Effector memory CD8-positive, alpha-beta T cell (primary cell): Measurements from ENCODE around the gene FTCDNL1.

Source experiments
- ATAC-seq: fragments of 150-1000 bp; cut with Tn5 transposase; replicated peaks from 2 replicates; pipeline ENCODE4 v1.10.0; 2021; ENCODE audit warnings: mild to moderate bottlenecking, moderate library complexity
- DNase-seq, 3 experiments: peaks; one replicate each; pipeline ENCODE4 v3.0.0; 2021
- H3K27ac Mint-ChIP-seq, 2 donors: one replicate each; pipeline ENCODE4 v1.8.0; 2022; ENCODE audit warnings: mild to moderate bottlenecking in 2 of 2, mixed read lengths in 2 of 2, moderate library complexity in 2 of 2
- H3K27me3 Mint-ChIP-seq, 2 donors: one replicate each; pipeline ENCODE4 v1.8.0; 2022; ENCODE audit warnings: mixed read lengths in 2 of 2
- H3K36me3 Mint-ChIP-seq: one replicate; pipeline ENCODE4 v1.8.0; 2022; ENCODE audit warnings: mild to moderate bottlenecking, moderate library complexity, mixed read lengths; ENCODE audit not compliant: insufficient read depth
- H3K4me1 Mint-ChIP-seq, 2 donors: one replicate each; pipeline ENCODE4 v1.8.0; 2022; ENCODE audit warnings: low read depth in 2 of 2, mixed read lengths in 2 of 2
- H3K4me3 Mint-ChIP-seq, 2 donors: one replicate each; pipeline ENCODE4 v1.8.0; 2022; ENCODE audit warnings: mild to moderate bottlenecking in 2 of 2, mixed read lengths in 2 of 2, moderate library complexity in 2 of 2
- H3K9me3 Mint-ChIP-seq, 2 donors: one replicate each; pipeline ENCODE4 v1.8.0; 2022; ENCODE audit warnings: mixed read lengths in 2 of 2

The FTCDNL1 gene

DNA sequence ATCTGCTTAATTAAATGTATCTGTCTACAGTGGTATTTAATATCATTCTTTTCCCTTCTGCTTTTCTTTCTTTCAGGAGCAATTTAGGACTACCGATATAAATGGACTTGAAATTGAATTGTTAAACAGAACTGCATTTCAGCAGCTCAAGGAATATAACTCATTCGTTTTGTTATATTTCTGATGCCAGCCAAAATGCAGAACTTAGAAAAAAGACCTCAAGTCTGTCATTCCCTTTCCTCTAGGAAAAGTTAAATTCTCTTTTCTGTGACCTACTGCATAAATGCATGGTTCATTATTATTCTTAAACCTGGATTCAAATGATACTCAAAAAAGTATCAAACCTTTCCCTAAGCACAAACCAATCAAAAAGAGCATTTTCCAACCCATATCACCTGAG, 21.4 kb downstream of the FTCDNL1 start:
- H3K4me3 Mint-ChIP-seq, result no peak overlapping the region
- H3K27ac Mint-ChIP-seq, result no peak overlapping the region
- ATAC-seq, result no peak
- no peak for DNase-seq
- H3K9me3 Mint-ChIP-seq, result no peaks in the 10 kb centered on the region
- no peaks in the 10 kb centered on the region for H3K4me1 Mint-ChIP-seq
- no peaks in the 10 kb centered on the region for H3K27me3 Mint-ChIP-seq
- peaks cover 4% of the 10 kb centered on the region for H3K36me3 Mint-ChIP-seq

DNA sequence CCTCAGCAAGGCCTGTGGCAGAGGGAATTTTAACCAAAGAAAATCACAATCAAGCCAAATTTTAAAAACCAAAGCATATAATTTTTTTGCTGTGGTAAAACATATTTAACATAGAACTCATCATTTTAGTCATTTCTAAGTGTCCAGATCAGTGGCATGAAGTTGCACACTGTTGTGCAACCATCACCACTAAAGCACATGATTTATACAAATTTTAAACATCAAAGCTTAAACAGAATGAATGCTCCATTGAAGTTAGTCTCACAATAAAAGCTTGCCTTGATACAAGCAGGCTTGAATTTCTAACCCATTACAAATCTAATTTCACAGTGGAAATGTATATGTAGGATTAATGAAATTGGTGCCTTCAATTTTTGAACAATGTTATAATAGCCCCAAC, 31.2 kb downstream of the FTCDNL1 start:
- no peaks in the 10 kb centered on the region for H3K9me3 Mint-ChIP-seq
- H3K36me3 Mint-ChIP-seq, result no peaks in the 10 kb centered on the region
- no peak overlapping the region for H3K27ac Mint-ChIP-seq
- H3K4me3 Mint-ChIP-seq, result no peak overlapping the region
- ATAC-seq (no peak), DNase-seq (no peak)
- H3K27me3 Mint-ChIP-seq, result no peaks in the 10 kb centered on the region
- H3K4me1 Mint-ChIP-seq, result no peaks in the 10 kb centered on the region

DNA sequence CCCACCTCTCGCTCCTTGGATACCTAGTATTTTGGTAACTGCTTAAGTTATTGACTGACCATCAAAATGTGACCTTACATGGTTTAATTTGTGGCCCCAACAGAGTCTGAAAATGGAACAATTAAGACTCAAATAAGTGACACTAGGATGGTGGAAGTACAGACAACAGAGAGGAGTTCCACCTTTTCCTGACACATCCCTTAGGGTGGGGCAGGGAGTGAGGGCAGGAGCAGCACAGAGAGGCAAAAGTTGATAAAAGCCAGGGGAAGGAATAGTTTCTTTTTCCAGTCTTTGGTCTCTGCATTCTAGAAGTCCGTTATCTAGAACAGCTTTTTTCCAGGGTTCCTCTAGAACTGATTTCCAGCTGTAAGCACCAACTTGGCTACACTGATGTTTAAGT, 32.2 kb downstream of the FTCDNL1 start:
- Mint-ChIP-seq H3K36me3 (no peaks in the 10 kb centered on the region), H3K27me3 (no peaks in the 10 kb centered on the region), H3K4me1 (no peaks in the 10 kb centered on the region), H3K4me3 (no peak overlapping the region), H3K9me3 (no peaks in the 10 kb centered on the region), H3K27ac (no peak overlapping the region)
- ATAC-seq (no peak), DNase-seq (no peak)

- Mint-ChIP-seq H3K27ac (no peak overlapping the region), H3K4me3 (no peak overlapping the region)
These were observed 33.0 kb downstream of the FTCDNL1 start for GRCh38 chr2:199818026-199818425.

DNA sequence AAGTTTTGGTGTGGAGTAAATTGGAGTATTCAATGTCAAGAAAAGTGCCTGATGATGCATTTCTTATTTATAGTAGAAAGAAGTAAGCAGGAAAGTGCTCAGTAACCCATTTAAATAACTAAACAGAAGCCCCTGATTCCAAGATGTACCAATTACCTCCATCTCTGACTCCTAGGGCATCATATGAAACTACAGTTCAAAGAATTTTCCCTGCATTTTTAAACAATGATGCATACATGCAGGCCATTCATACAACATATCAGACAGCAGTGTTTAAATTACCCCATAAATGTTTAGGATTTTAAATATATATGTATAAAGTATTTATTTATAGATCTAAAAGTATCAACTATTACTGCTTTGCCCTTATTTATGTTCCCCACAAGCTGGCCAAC, 36.2 kb downstream of the FTCDNL1 start:
- H3K36me3 Mint-ChIP-seq, result no peaks in the 10 kb centered on the region
- no peak for DNase-seq
- no peak for ATAC-seq
- no peaks in the 10 kb centered on the region for H3K9me3 Mint-ChIP-seq
- no peaks in the 10 kb centered on the region for H3K27me3 Mint-ChIP-seq
- no peaks in the 10 kb centered on the region for H3K4me1 Mint-ChIP-seq
- H3K27ac Mint-ChIP-seq, result no peak overlapping the region
- H3K4me3 Mint-ChIP-seq, result no peak overlapping the region

More at GRCh38 chr2:199818026-199818425, 33.0 kb downstream of the FTCDNL1 start:
- no peaks in the 10 kb centered on the region for H3K9me3 Mint-ChIP-seq
- H3K27me3 Mint-ChIP-seq, result no peaks in the 10 kb centered on the region
- H3K36me3 Mint-ChIP-seq, result no peaks in the 10 kb centered on the region
- DNase-seq (no peak), ATAC-seq (no peak)
- no peaks in the 10 kb centered on the region for H3K4me1 Mint-ChIP-seq

DNA sequence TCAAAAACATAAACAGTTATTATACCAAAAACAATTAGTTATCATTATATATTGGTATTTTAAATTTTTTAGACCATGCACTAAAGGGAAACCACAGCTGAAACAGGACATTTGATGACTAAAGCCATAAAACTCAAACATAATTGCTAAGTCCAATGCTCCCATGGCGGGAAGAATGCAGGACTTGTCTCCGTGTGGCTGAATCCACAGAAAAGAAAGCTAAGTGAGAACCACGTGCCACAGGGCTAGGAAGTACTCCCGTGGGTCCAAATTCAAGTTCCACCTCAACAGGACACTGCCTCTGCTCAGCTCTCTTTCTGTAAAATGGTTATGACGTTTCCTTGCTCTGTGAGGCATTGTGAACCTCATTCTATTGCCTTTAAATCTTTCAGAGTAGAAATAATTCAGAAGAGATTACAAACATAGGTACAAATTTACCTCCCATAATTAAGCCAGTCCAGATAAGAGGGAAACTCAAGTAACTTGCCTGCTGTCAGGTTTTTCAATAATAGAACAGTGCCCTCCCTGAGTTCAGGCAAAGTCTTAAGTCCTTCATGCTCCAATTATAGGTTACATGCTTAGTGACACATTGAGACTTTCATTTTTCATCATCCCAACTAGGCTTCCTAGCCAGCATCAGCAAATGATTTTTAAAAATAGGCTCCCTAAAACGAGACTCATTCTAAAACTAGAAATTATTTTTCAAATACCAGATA, 36.7 kb downstream of the FTCDNL1 start:
- Mint-ChIP-seq H3K4me1 (no peaks in the 10 kb centered on the region), H3K36me3 (no peaks in the 10 kb centered on the region), H3K9me3 (no peaks in the 10 kb centered on the region), H3K27me3 (no peaks in the 10 kb centered on the region), H3K4me3 (no peak overlapping the region), H3K27ac (no peak overlapping the region)
- no peak for ATAC-seq
- no peak for DNase-seq

GRCh38 chr2:199812493-199812892, 38.5 kb downstream of the FTCDNL1 start:
- DNase-seq, result no peak
- no peak for ATAC-seq
- H3K4me1 Mint-ChIP-seq, result no peaks in the 10 kb centered on the region
- no peaks in the 10 kb centered on the region for H3K36me3 Mint-ChIP-seq
- no peak overlapping the region for H3K27ac Mint-ChIP-seq
- no peaks in the 10 kb centered on the region for H3K27me3 Mint-ChIP-seq
- H3K4me3 Mint-ChIP-seq, result no peak overlapping the region
- no peaks in the 10 kb centered on the region for H3K9me3 Mint-ChIP-seq

DNA sequence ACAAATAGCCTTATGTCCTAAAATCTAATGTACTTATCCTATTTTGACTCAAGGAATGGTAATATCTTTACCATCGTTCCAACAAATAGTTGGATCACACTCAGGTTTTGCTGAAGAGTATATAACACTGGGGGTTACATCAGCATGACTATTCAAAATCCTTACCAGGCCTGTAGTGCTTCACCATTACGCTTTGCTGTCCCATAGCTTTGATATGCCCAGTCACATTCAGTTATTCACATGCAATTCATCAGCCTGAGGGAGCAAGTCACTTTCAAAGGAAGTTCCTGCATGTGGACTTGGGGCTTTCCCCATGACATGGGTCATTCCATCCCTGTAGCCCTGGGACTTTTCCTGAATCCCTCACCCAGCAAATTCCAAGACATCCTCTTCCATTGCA, 39.6 kb downstream of the FTCDNL1 start:
- no peak overlapping the region for H3K4me3 Mint-ChIP-seq
- ATAC-seq, result no peak
- H3K9me3 Mint-ChIP-seq, result no peaks in the 10 kb centered on the region
- H3K27ac Mint-ChIP-seq, result no peak overlapping the region
- no peak for DNase-seq
- H3K4me1 Mint-ChIP-seq, result no peaks in the 10 kb centered on the region
- H3K36me3 Mint-ChIP-seq, result no peaks in the 10 kb centered on the region
- no peaks in the 10 kb centered on the region for H3K27me3 Mint-ChIP-seq

DNA sequence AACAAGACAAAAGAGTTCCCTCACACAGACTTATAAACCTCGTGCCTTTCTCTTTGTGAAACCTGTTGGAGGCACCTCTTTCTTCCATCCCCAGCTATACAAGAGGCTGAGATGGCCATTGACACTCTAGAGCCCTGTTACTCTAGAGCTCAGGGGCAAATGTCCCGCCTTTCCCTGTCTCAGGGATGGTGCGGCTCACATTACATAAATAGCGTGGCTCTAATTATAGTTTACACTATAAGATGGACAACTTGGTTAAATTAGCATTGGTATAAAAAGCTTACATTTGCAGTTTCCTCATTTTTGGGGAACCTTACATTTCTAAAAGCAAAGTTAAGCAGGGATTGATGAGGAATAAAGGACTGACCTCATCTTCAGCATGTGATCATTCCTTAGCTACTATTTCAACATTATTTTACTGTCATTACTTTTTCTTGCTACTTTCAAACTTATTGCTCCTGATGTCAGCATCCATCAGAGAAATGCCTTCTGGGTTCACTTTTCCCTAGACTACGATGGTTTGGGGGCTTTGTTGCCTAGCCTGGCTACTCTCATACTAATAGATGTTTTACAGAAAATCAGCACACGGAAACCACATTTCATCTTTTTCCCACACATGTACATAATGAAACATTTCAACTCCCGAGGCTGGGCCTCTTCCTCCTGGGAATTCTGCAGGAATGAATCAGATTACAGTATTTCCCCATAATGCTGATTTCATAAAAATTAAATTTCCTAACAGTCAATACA, 40.4 kb downstream of the FTCDNL1 start:
- no peaks in the 10 kb centered on the region for H3K27me3 Mint-ChIP-seq
- DNase-seq (no peak), ATAC-seq (no peak)
- H3K27ac Mint-ChIP-seq, result no peak overlapping the region
- H3K9me3 Mint-ChIP-seq, result no peaks in the 10 kb centered on the region
- no peak overlapping the region for H3K4me3 Mint-ChIP-seq
- H3K36me3 Mint-ChIP-seq, result no peaks in the 10 kb centered on the region
- H3K4me1 Mint-ChIP-seq, result no peaks in the 10 kb centered on the region

GRCh38 chr2:199807966-199808365, 43.0 kb downstream of the FTCDNL1 start:
- DNase-seq (no peak), ATAC-seq (no peak)
- Mint-ChIP-seq H3K4me3 (no peak overlapping the region), H3K9me3 (no peaks in the 10 kb centered on the region), H3K27ac (no peak overlapping the region), H3K4me1 (no peaks in the 10 kb centered on the region), H3K36me3 (no peaks in the 10 kb centered on the region), H3K27me3 (no peaks in the 10 kb centered on the region)

- no peak for DNase-seq
- no peak overlapping the region for H3K27ac Mint-ChIP-seq
These were observed 44.8 kb downstream of the FTCDNL1 start for GRCh38 chr2:199806179-199806578.

GRCh38 chr2:199804831-199805230, 46.2 kb downstream of the FTCDNL1 start:
- H3K9me3 Mint-ChIP-seq, result no peaks in the 10 kb centered on the region
- ATAC-seq (no peak), DNase-seq (no peak)
- no peak overlapping the region for H3K4me3 Mint-ChIP-seq
- H3K36me3 Mint-ChIP-seq, result no peaks in the 10 kb centered on the region
- no peaks in the 10 kb centered on the region for H3K27me3 Mint-ChIP-seq
- no peak overlapping the region for H3K27ac Mint-ChIP-seq
- no peaks in the 10 kb centered on the region for H3K4me1 Mint-ChIP-seq

More at GRCh38 chr2:199806179-199806578, 44.8 kb downstream of the FTCDNL1 start:
- H3K36me3 Mint-ChIP-seq, result no peaks in the 10 kb centered on the region
- no peaks in the 10 kb centered on the region for H3K27me3 Mint-ChIP-seq
- H3K4me1 Mint-ChIP-seq, result no peaks in the 10 kb centered on the region
- H3K4me3 Mint-ChIP-seq, result no peak overlapping the region
- no peaks in the 10 kb centered on the region for H3K9me3 Mint-ChIP-seq
- ATAC-seq, result no peak

DNA sequence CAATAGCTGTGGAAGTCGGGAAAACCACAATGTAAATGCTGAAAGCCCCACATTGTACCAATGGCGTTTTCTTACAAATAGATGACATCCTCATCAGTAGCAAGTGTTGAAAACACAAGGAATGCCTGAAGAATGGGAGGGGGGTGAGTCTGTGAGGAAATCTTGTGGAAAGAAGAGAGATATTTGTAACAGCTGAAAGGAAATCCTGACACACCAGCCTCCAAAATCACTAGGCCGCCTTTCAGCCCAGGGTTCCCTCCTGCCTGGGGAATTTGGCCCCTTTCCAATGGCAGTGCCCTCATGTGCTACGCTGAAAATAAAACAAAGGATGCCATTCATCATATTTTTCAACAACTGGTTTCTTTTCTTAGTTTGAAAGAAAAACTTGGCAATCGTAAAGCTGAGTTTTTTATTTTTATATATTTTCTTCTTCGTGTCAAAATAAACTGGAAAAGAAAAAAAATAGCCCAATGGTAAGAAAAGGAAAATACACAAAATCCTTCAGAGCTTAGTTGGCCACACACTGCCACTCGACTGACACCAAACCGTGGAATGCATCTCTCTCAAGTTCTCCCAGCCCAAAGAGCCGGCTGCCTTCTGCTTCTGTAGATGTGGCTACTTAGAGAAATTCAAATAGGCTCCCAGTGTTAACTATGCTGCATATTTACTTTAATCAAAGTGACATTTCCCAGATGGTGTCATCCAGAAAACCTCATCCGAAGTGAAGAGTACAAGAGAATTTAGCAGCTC, 52.0 kb downstream of the FTCDNL1 start:
- no peak overlapping the region for H3K4me3 Mint-ChIP-seq
- ATAC-seq (no peak), DNase-seq (no peak)
- H3K4me1 Mint-ChIP-seq, result no peaks in the 10 kb centered on the region
- H3K9me3 Mint-ChIP-seq, result no peaks in the 10 kb centered on the region
- peaks cover 0 to 12% of the 10 kb centered on the region in 2 donors for H3K27me3 Mint-ChIP-seq
- H3K27ac Mint-ChIP-seq, result no peak overlapping the region
- no peaks in the 10 kb centered on the region for H3K36me3 Mint-ChIP-seq
